Caco-2 (cell line): Measurements from ENCODE around the gene CREB1. TPM values are rescaled to one million over a fixed set of nuclear protein-coding genes. Genes with fewer than 3 reads are reported as not detected.

ENCODE experiments used
- BruUV-seq: library from RNA; stranded (reverse); fragments of 400-500 nt; replicated peaks from 2 replicates; lab custom pipeline; 2021; lab: Mats Ljungman, UMichigan
- CTCF ChIA-PET: fragments of 300-600 bp; sonication (Branson Sonifier 250); formaldehyde crosslinking; loops from one replicate; lab custom pipeline; 2022; ENCODE audit warnings: antibody characterized with exemption; lab: Charles Lee
- POLR2A ChIA-PET: fragments of 300-600 bp; sonication (Branson Sonifier 250); formaldehyde crosslinking; loops from one replicate; lab custom pipeline; 2022; ENCODE audit warnings: antibody characterized with exemption; lab: Charles Lee
- DNase-seq, 2 experiments: peaks; one replicate each; pipeline versions ENCODE4 v3.0.0 to v3.0.0-alpha.2; 2020 to 2022
- H3K27me3 ChIP-seq: replicated peaks from 2 replicates; pipeline ENCODE4 v1.6.0; 2011; ENCODE audit warnings: low read length; ENCODE audit not compliant: control insufficient read depth, insufficient read depth
- H3K36me3 ChIP-seq: 2 replicates; pipeline ENCODE4 v1.5.1; 2011; ENCODE audit warnings: low read length; ENCODE audit not compliant: control insufficient read depth, insufficient read depth
- H3K4me1 ChIP-seq: fragments of 250-450 bp; sonication (Bioruptor Pico); 2 replicates; pipeline ENCODE4 v1.5.1; 2020; ENCODE audit warnings: mild to moderate bottlenecking
- H3K4me3 ChIP-seq: 2 replicates; pipeline ENCODE4 v1.5.1; 2011; ENCODE audit warnings: low read depth, mild to moderate bottlenecking, control low read depth, low read length
- H3K9me3 ChIP-seq: fragments of 250-450 bp; sonication (Bioruptor Pico); 2 replicates; pipeline ENCODE4 v1.5.1; 2020; ENCODE audit warnings: mild to moderate bottlenecking, moderate library complexity
- H3K27ac Mint-ChIP-seq: one replicate; pipeline ENCODE4 v1.8.0; 2022; ENCODE audit warnings: mixed read lengths; ENCODE audit not compliant: unreplicated experiment
- H3K27me3 Mint-ChIP-seq: one replicate; pipeline ENCODE4 v1.8.0; 2022; ENCODE audit warnings: mixed read lengths; ENCODE audit not compliant: insufficient read depth, unreplicated experiment
- H3K36me3 Mint-ChIP-seq: one replicate; pipeline ENCODE4 v1.8.0; 2022; ENCODE audit warnings: mild to moderate bottlenecking, mixed read lengths; ENCODE audit not compliant: insufficient read depth, unreplicated experiment
- H3K4me1 Mint-ChIP-seq: one replicate; pipeline ENCODE4 v1.8.0; 2022; ENCODE audit warnings: low read depth, mixed read lengths; ENCODE audit not compliant: unreplicated experiment
- H3K4me3 Mint-ChIP-seq: one replicate; pipeline ENCODE4 v1.8.0; 2022; ENCODE audit warnings: mild to moderate bottlenecking, moderate library complexity, mixed read lengths; ENCODE audit not compliant: unreplicated experiment
- H3K9me3 Mint-ChIP-seq: one replicate; pipeline ENCODE4 v1.8.0; 2022; ENCODE audit warnings: mixed read lengths; ENCODE audit not compliant: unreplicated experiment
- intact Hi-C: fragments of 100-400 bp; cut with micrococcal nuclease; formaldehyde crosslinking; loops from one replicate; pipeline ENCODE4 v1.10.0; 2022; ENCODE audit not compliant: unreplicated experiment
- total RNA-seq: library from RNA; stranded (reverse); gene quantifications from 2 replicates; pipeline ENCODE4 v1.2.3, GENCODE V29; 2022
- TF ChIP-seq, protein P1 (sequence below), 2 experiments: fragments of 200-600 bp in 1 of 2; IDR thresholded peaks; 1 replicate in 1 of 2; 2 replicates in 1 of 2; pipeline versions ENCODE4 v1.5.1 to v1.8.0; 2011 to 2022; ENCODE audit warnings: antibody characterized with exemption in 1 of 2, control low read depth in 1 of 2, inconsistent platforms in 1 of 2, low read depth in 1 of 2, low read length in 1 of 2, mild to moderate bottlenecking in 1 of 2, moderate library complexity in 1 of 2; ENCODE audit not compliant: insufficient read depth in 1 of 2, severe bottlenecking in 1 of 2, unreplicated experiment in 1 of 2

The CREB1 gene
- total RNA-seq, 1 experiment from 2014 or later, result 59.0 TPM

- Histone ChIP-seq H3K4me1 (peaks cover 5% of the 10 kb centered on the region; the same call in 1 of the 2 replicates), H3K9me3 (0 out of 2 replicates have a peak, but pooled peaks cover 3% of the 10 kb centered on the region), H3K27me3 (no peaks in the 10 kb centered on the region), H3K4me3 (no peak overlapping the region), H3K36me3 (no peaks in the 10 kb centered on the region)
- peaks cover 15% of the 10 kb centered on the region for H3K4me1 Mint-ChIP-seq
- CTCF ChIA-PET, result no interaction called here
- DNase-seq, result no peak
- TF ChIP-seq, protein P1, sequence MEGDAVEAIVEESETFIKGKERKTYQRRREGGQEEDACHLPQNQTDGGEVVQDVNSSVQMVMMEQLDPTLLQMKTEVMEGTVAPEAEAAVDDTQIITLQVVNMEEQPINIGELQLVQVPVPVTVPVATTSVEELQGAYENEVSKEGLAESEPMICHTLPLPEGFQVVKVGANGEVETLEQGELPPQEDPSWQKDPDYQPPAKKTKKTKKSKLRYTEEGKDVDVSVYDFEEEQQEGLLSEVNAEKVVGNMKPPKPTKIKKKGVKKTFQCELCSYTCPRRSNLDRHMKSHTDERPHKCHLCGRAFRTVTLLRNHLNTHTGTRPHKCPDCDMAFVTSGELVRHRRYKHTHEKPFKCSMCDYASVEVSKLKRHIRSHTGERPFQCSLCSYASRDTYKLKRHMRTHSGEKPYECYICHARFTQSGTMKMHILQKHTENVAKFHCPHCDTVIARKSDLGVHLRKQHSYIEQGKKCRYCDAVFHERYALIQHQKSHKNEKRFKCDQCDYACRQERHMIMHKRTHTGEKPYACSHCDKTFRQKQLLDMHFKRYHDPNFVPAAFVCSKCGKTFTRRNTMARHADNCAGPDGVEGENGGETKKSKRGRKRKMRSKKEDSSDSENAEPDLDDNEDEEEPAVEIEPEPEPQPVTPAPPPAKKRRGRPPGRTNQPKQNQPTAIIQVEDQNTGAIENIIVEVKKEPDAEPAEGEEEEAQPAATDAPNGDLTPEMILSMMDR (IDR thresholded peaks at IDR 0.05; ENCODE audit: insufficient read depth in 1 of 2, low read depth in 1 of 2, low read length in 1 of 2, severe bottlenecking in 1 of 2, unreplicated experiment in 1 of 2), result no peak
- no peak overlapping the region for H3K4me3 Mint-ChIP-seq
- H3K36me3 Mint-ChIP-seq, result no peaks in the 10 kb centered on the region
- POLR2A ChIA-PET, result no interaction called here
- no peaks in the 10 kb centered on the region for H3K9me3 Mint-ChIP-seq
- intact Hi-C loops, result no loop called here
- H3K27me3 Mint-ChIP-seq, result no peaks in the 10 kb centered on the region
- no TSS peak for BruUV-seq
- H3K27ac Mint-ChIP-seq, result no peak overlapping the region
Observed at GRCh38 chr2:207510148-207510547, 19.6 kb upstream of the CREB1 start.

DNA sequence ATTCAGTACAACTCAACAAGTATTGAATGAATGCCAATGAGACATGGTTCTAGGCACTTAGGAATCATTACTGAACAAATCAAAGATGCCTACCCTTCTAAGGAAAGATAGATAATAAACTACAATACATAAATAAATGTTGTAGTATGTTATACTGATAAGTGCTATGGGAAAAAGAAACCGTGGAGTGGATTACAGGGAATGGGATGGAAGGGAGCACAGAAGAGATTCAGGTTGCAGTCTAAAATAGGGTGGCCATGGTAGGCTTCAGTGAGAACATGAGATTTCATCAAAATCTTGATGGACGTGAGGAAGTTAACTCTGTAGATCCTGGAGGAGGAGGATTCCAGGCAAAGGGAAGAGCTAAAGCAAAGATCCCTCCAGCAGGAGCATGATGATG lies 17.9 kb upstream of the CREB1 start:
- Histone ChIP-seq H3K9me3 (0 out of 2 replicates have a peak, but pooled peaks cover 3% of the 10 kb centered on the region), H3K4me3 (no peak overlapping the region), H3K27me3 (no peaks in the 10 kb centered on the region), H3K36me3 (no peaks in the 10 kb centered on the region), H3K4me1 (no peaks in the 10 kb centered on the region)
- H3K27ac Mint-ChIP-seq, result no peak overlapping the region
- DNase-seq, result no peak
- CTCF ChIA-PET, result no interaction called here
- H3K4me3 Mint-ChIP-seq, result no peak overlapping the region
- intact Hi-C loops, result no loop called here
- BruUV-seq, result no TSS peak
- H3K9me3 Mint-ChIP-seq, result no peaks in the 10 kb centered on the region
- no peaks in the 10 kb centered on the region for H3K27me3 Mint-ChIP-seq
- no peaks in the 10 kb centered on the region for H3K36me3 Mint-ChIP-seq
- peaks cover 9% of the 10 kb centered on the region for H3K4me1 Mint-ChIP-seq
- POLR2A ChIA-PET, result no interaction called here
- TF ChIP-seq, protein P1 (IDR thresholded peaks at IDR 0.05; ENCODE audit: insufficient read depth in 1 of 2, low read depth in 1 of 2, low read length in 1 of 2, severe bottlenecking in 1 of 2, unreplicated experiment in 1 of 2), result no peak

DNA sequence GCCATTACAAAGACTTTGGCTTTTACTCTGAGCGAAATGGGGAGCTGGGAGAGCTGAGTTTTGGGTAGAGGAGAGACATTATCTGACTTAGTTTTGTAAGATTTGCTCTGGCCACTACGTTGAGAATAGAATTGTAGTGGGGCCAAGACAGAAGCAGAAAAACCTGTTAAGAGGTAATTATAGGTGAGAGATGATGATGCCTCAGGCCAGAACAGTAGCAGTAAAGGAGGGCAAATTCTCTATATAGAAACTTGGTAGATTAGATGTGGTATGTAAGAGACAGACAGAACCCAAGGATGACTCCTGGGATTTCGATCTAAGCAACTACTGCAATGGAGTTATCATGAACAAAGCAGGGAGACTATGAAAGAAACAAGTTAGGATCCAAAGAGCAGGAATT lies 17.4 kb upstream of the CREB1 start:
- ChIA-PET POLR2A (no interaction called here), CTCF (no interaction called here)
- Histone ChIP-seq H3K9me3 (0 out of 2 replicates have a peak, but pooled peaks cover 3% of the 10 kb centered on the region), H3K4me1 (no peaks in the 10 kb centered on the region), H3K36me3 (no peaks in the 10 kb centered on the region), H3K27me3 (no peaks in the 10 kb centered on the region), H3K4me3 (no peak overlapping the region)
- Mint-ChIP-seq H3K4me1 (peaks cover 9% of the 10 kb centered on the region), H3K36me3 (no peaks in the 10 kb centered on the region), H3K9me3 (no peaks in the 10 kb centered on the region), H3K4me3 (no peak overlapping the region), H3K27me3 (no peaks in the 10 kb centered on the region), H3K27ac (no peak overlapping the region)
- TF ChIP-seq, protein P1 (IDR thresholded peaks at IDR 0.05; ENCODE audit: insufficient read depth in 1 of 2, low read depth in 1 of 2, low read length in 1 of 2, severe bottlenecking in 1 of 2, unreplicated experiment in 1 of 2), result no peak
- BruUV-seq, result no TSS peak
- DNase-seq, result no peak
- intact Hi-C loops, result no loop called here
